HepG2 (cell line): ENCODE data around the gene AKAP8. TPM values are rescaled to one million over a fixed set of nuclear protein-coding genes. Genes with fewer than 3 reads are reported as not detected.

ENCODE experiments used
- ATAC-seq: fragments of 200-7000 bp; cut with Tn5 transposase; 3 replicates; pipeline ENCODE4 v1.9.1; 2020; ENCODE audit warnings: mild to moderate bottlenecking, moderate library complexity
- BruUV-seq: library from RNA; stranded (reverse); fragments of 400-500 nt; replicated peaks from 2 replicates; lab custom pipeline; 2021; lab: Mats Ljungman, UMichigan
- CTCF ChIA-PET: fragments of 300-600 bp; formaldehyde crosslinking; extraction: SDS; loops from one replicate; lab custom pipeline; 2021; ENCODE audit warnings: low total read pairs, inconsistent platforms, low intra/inter-chr PET ratio; lab: Yijun Ruan, JAX
- POLR2A ChIA-PET: fragments of 350-600 bp; sonication (Branson Sonifier 250); formaldehyde crosslinking; loops from one replicate; lab custom pipeline; 2020; ENCODE audit warnings: antibody characterized with exemption, inconsistent platforms; lab: Yijun Ruan, JAX
- DNase-seq: peaks from one replicate; pipeline ENCODE4 v3.0.0-alpha.2; 2015; ENCODE audit warnings: low spot score
- FAIRE-seq: peaks from 3 replicates; lab custom pipeline; 2011; peaks lifted over from hg19 to GRCh38; lab: Jason Lieb, UNC
- H2AFZ ChIP-seq: one replicate; pipeline ENCODE4 v1.6.1; 2011; ENCODE audit warnings: low read length, inconsistent platforms
- H3K27ac ChIP-seq: fragments of 300-600 bp; 3 replicates; pipeline ENCODE4 v1.8.0; 2011; ENCODE audit warnings: mixed run types, mild to moderate bottlenecking, mixed read lengths, low read length, inconsistent platforms; ENCODE audit not compliant: insufficient read depth; ENCODE audit errors: extremely low read length
- H3K27me3 ChIP-seq, 2 experiments: fragments of 200-600 bp in 1 of 2; 2 replicates in 1 of 2; 3 replicates in 1 of 2; pipeline versions ENCODE4 v1.6.0 to v1.8.0; 2011; ENCODE audit warnings: low read length in 2 of 2, mild to moderate bottlenecking in 2 of 2, moderate library complexity in 2 of 2, inconsistent platforms in 1 of 2; ENCODE audit not compliant: insufficient read depth in 2 of 2, control insufficient read depth in 1 of 2
- H3K36me3 ChIP-seq, 2 experiments: fragments of 200-600 bp in 1 of 2; replicated peaks in 1 of 2; 2 replicates in 1 of 2; 3 replicates in 1 of 2; pipeline versions ENCODE4 v1.5.1 to v1.8.0; 2011; ENCODE audit warnings: low read length in 2 of 2, inconsistent platforms in 1 of 2; ENCODE audit not compliant: insufficient read depth in 2 of 2, control insufficient read depth in 1 of 2
- H3K4me1 ChIP-seq: 2 replicates; pipeline ENCODE4 v1.5.1; 2012; ENCODE audit warnings: low read length, inconsistent platforms; ENCODE audit not compliant: insufficient read depth
- H3K4me2 ChIP-seq: 2 replicates; pipeline ENCODE4 v1.6.0; 2011; ENCODE audit warnings: low read depth, low read length, inconsistent platforms
- H3K4me3 ChIP-seq, 3 experiments: fragments of 200-600 bp in 1 of 3; sonication (generic), shearing (Covaris generic) in 1 of 3; replicated peaks in 1 of 3; 2 replicates each; pipeline ENCODE4 v1.5.1; 2011 to 2016; ENCODE audit warnings: low read length in 3 of 3, inconsistent platforms in 2 of 3, low read depth in 2 of 3, mild to moderate bottlenecking in 2 of 3, control low read depth in 1 of 3, mixed read lengths in 1 of 3; ENCODE audit not compliant: insufficient read depth in 1 of 3
- H3K79me2 ChIP-seq: one replicate; pipeline ENCODE4 v1.6.1; 2011; ENCODE audit warnings: low read length, inconsistent platforms; ENCODE audit not compliant: insufficient read depth
- H3K9ac ChIP-seq: 2 replicates; pipeline ENCODE4 v1.6.0; 2011; ENCODE audit warnings: mild to moderate bottlenecking, low read depth, low read length, inconsistent platforms; ENCODE audit not compliant: insufficient read depth
- H3K9me3 ChIP-seq: 2 replicates; pipeline ENCODE4 v1.5.1; 2012; ENCODE audit warnings: mild to moderate bottlenecking, low read length
- H4K20me1 ChIP-seq: 2 replicates; pipeline ENCODE4 v1.6.0; 2011; ENCODE audit warnings: inconsistent platforms, mild to moderate bottlenecking, low read length, moderate library complexity; ENCODE audit not compliant: insufficient read depth
- CSRNP1 ChIP-seq: sonication (generic); formaldehyde crosslinking; IDR thresholded peaks from 2 replicates; pipeline ENCODE4 v1.8.1; 2023; ENCODE audit warnings: mild to moderate bottlenecking, missing genetic modification reagents
- DNMT3B ChIP-seq: conservative IDR thresholded peaks from 2 replicates; pipeline ENCODE4 v1.6.1; 2016; ENCODE audit warnings: missing biosample characterization, control low read depth
- PRDM4 ChIP-seq: sonication (generic); formaldehyde crosslinking; IDR thresholded peaks from 2 replicates; pipeline ENCODE4 v1.9.0; 2021; ENCODE audit warnings: missing genetic modification reagents, borderline replicate concordance
- RNF2 ChIP-seq: fragments of 450-650 bp; conservative IDR thresholded peaks from 2 replicates; pipeline ENCODE4 v1.6.1; 2016; ENCODE audit warnings: low read depth
- TBX2 ChIP-seq: sonication (generic); formaldehyde crosslinking; IDR thresholded peaks from 2 replicates; pipeline ENCODE4 v1.5.0; 2020; ENCODE audit warnings: missing genetic modification reagents, mild to moderate bottlenecking, borderline replicate concordance
- ZNF10 ChIP-seq: sonication (generic); formaldehyde crosslinking; IDR thresholded peaks from 2 replicates; pipeline ENCODE4 v1.4.0; 2020; ENCODE audit warnings: mild to moderate bottlenecking, low read depth, missing genetic modification reagents, borderline replicate concordance
- ZNF773 ChIP-seq: sonication (generic); formaldehyde crosslinking; IDR thresholded peaks from 2 replicates; pipeline ENCODE4 v1.4.0; 2020; ENCODE audit warnings: missing genetic modification reagents, borderline replicate concordance
- WGBS: methylation state at CpG from one replicate; pipeline ENCODE4 v1.1.6; 2017; ENCODE audit warnings: low lambda C conversion rate; 5-methylcytosine and 5-hydroxymethylcytosine counted together
- in situ Hi-C: cut with HindIII; loops from 2 replicates; pipeline ENCODE4 v1.10.0; 2017; ENCODE audit warnings: low pct_unique_long_range_greater_than_20kb; ENCODE audit not compliant: extremely low pct_ligation_motif_present
- intact Hi-C: fragments of 100-400 bp; cut with micrococcal nuclease; formaldehyde crosslinking; loops from one replicate; pipeline ENCODE4 v1.10.0; 2022; ENCODE audit not compliant: unreplicated experiment
- polyA plus RNA-seq, 8 experiments: library from polyadenylated mRNA; depleted of rRNA in 3 of 8; stranded (reverse) in 7 of 8; unstranded in 1 of 8; fragments of >200 nt; fragmentation: Illumina TruSeq in 4 of 8; extraction: Trizol in 4 of 8; gene quantifications; 2 replicates each; pipeline versions ENCODE4 v1.2.1 to v1.2.3, GENCODE V29; 2011 to 2016; ENCODE audit warnings: low read depth in 4 of 8, missing spikeins in 1 of 8, mixed read lengths in 1 of 8; ENCODE audit not compliant: insufficient read depth in 1 of 8
- total RNA-seq, 5 experiments: library from RNA; depleted of rRNA; stranded (reverse); fragments of >200 nt; fragmentation: Illumina TruSeq; extraction: Trizol; gene quantifications; 2 replicates each; pipeline ENCODE4 v1.2.3, GENCODE V29; 2016; ENCODE audit warnings: low read depth in 1 of 5

AKAP8 gene
- total and polyA plus RNA-seq, 2 of the 13 experiments (the other 11 are each of a cell fraction or from before 2014, with no cell fraction given), result 15.9 to 22.1 TPM

GRCh38 chr19:15404780-15405211 lies 25.2 kb upstream of the AKAP8 start:
- POLR2A ChIA-PET, result interaction anchor here (0.6 to 1.9 kb wide), 3 partner anchors 14 to 25 kb away, joined by 3 to 5 read pairs (median 3); partner anchors contain the start of genes AKAP8 and AKAP8L
- Histone ChIP-seq H3K79me2 (peaks cover 80% of the 10 kb centered on the region), H3K4me2 (no peak overlapping the region), H3K36me3 (peaks cover 37 to 78% of the 10 kb centered on the region in 2 experiments), H3K9me3 (no peaks in the 10 kb centered on the region), H4K20me1 (peaks cover 18% of the 10 kb centered on the region), H3K9ac (no peak overlapping the region), H3K27me3 (no peaks in the 10 kb centered on the region), H2AFZ (no peak overlapping the region), H3K4me3 (no peak overlapping the region), H3K27ac (no peak overlapping the region), H3K4me1 (peaks cover 7% of the 10 kb centered on the region)
- CTCF ChIA-PET, result no interaction called here
- DNase-seq, result no peak
- BruUV-seq, result no TSS peak
- 98% methylated on average over 3 of the region's 3 CpGs for WGBS
- intact Hi-C loops, result no loop called here
- in situ Hi-C loops, result no loop called here
- FAIRE-seq, result no peak
- no peak for TF ChIP-seq RNF2
- no peak for TF ChIP-seq ZNF10
- no peak for TF ChIP-seq CSRNP1 (CRISPR knock-in tag)
- TF ChIP-seq DNMT3B (CRISPR knock-in tag), result no peak
- TF ChIP-seq ZNF773 (CRISPR knock-in tag), result no peak
- TF ChIP-seq TBX2 (CRISPR knock-in tag), result no peak
- TF ChIP-seq PRDM4, result no peak
- no peak for ATAC-seq
